SK-N-DZ (cell line): ENCODE measurements around the gene FGD6.
"Not testable (repeated sequence)": the region's sequence is repeated elsewhere in the genome, so short reads cannot be mapped to it uniquely, and the experiment has no call there.

Experiments used
- DNase-seq: peaks from one replicate; pipeline ENCODE4 v3.0.0-alpha.2; 2015; ENCODE audit warnings: low spot score

The FGD6 gene

GRCh38 chr12:95205685-95206084, 11.6 kb downstream of the FGD6 start:
- no peak for DNase-seq

DNA sequence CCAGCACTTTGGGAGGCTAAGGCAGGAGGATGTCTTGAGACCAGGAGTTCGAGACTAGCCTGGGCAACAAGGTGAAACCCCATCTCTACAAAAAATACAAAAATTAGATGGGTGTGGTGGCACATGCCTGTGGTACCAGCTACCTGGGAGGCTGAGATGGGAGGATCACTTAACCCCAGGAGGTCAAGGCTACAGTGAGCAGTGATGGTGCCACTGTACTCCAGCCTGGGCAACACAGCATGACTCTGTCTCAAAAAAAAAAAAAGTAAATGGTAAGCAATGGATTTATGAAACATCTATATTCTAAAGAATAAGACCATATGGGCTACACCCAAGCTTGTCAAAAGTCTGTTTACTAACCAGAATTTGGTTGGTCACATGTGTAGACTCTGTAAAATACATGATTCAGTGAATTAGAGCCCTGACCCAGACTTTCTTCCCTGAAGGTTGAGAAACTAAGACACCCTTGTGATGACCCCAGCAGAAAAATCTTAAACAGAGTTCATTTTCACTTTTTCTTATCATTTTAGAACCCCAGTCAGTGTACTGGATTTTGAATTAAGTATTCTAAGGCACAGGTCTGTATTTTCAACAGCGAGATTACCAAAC, 12.1 kb downstream of the FGD6 start:
- DNase-seq = no peak

DNA sequence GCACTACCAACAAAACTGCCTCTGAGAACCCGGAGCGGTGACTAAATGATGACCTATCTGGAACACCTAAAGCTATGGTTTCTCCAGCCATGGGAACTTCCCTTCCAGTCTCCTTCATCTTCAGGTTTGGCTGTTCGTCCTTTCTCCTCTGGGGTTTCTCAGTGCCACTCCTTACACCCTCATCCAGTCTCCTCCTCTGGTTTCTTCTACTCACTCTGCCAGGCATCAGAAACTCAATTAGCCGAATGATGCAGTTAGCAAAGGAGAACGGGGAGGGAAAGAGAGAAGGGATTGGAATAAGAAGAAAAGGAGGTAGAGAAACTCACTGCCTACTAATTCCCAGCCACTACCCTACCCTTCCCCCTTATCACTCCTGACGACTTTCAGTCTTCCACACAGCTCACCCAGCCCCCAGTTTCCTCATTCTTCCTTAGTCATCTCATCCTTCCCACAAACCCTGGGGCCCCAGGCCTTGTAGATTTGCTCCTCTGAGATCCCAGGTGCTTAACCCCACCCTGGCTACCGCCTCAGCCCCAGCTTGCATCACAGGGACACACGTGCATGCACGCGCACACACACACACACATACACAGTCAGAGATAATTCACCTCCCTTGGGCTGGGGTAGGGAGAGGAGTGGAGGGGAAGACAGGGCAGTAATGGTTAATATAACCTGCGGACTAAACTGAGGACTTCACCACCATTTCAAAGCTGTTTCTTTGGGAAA, 13.0 kb downstream of the FGD6 start:
- DNase-seq = peak; percentile 32

- DNase-seq = no peak
Measured at GRCh38 chr12:95203487-95204030, 13.7 kb downstream of the FGD6 start.

GRCh38 chr12:95202691-95203486, 14.4 kb downstream of the FGD6 start:
- no peak for DNase-seq

DNA sequence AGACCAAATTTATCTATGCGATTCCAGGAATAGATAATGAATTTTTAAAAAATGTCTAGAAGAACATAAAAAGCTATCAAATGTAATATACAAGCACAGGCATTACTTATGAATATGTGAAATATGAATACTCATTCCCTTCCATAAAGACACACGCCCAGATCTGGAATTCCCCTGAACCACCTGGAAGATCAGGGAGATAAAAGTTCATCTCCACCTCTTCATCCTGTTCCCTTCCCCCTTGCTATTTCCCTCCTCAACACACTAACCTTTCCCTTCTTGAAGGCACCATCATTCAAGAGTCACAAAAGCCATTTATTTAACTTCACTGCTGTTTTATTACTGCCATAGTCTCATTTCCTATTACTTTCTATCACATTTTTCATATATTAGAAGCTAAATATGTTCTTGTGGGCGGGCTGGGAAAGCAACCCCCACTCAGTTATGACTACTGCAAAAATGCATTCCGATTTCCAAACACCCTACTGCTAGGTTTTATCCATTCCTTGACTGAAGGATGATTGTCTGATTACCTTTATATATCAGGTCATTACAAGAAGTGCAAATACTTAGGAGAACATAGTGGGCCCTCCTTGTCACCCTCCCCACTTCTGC, 16.1 kb downstream of the FGD6 start:
- DNase-seq = no peak

DNA sequence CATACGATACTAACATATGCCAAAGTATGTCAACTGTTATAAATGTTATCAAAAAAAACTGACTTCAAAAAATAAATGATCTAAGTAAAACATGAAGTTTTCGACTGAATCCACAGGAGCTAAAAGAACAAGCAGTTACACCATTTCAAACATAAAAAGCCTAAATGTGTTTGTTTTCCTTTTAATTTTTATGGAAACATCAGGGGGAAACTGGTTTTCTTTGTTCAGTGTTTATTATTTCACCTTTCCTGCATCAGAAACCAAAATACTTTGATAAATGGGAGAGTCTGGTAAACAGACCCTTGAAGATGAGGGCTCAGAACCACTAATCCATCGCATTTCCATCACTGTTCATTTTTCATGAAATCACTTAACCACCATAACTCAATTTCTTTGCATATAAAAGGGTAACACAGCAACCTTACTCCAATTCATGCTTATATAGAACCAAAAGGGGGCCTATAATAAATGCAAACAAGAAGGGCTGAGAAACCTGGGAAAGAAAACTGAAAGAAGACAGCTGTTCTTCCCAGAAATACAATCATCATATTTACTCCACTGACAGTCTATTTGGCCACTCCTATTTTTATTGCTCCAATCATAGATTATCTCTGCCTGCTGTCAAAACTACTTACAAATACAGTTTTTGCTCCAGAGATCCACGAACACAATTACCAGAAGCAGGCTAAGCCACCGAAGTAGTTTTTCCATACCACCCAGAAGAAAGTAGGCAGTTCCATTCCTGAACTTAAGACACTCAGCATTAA, 17.0 kb downstream of the FGD6 start:
- peak; percentile 44 for DNase-seq

- no peak for DNase-seq
Measured at GRCh38 chr12:95198914-95199313, 18.4 kb downstream of the FGD6 start.

DNA sequence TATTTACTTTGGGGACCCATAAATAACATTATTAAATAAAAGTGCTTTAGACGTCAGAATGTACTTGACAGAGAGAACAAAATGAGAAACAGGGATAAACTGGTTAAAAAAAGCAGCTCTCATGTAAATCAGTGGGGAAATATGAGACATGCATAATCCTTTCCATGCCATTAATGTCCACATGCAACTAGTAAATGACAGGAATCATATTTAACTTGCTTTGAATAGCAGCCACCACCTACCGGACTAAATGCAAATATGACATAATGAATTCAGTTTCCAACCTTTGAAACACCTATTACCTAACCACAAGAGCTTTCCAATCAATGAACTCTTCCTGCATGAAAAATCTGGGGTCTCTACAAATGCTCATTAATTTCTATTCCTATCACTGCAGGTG, 19.6 kb downstream of the FGD6 start:
- no peak for DNase-seq

GRCh38 chr12:95196875-95197569, 20.2 kb downstream of the FGD6 start:
- DNase-seq = not testable (repeated sequence)

DNA sequence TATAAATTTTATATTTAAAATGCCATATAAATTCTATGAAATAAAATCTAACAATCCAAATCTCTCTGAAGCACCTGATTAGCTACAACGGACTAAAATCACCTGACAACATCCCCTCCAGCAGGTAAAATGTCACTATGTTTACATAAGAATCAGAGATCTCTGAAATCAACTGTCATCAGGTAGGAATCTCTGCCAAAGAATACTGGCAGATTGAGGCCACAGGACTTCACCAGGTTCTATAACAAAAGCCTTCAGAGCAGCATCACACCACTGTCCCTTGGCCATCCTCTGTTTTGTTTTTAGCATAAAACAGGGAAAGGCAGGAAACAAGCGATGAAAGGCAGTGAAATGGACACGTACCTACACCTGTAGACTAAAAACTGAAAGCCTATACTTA, 22.1 kb downstream of the FGD6 start:
- DNase-seq = no peak

DNA sequence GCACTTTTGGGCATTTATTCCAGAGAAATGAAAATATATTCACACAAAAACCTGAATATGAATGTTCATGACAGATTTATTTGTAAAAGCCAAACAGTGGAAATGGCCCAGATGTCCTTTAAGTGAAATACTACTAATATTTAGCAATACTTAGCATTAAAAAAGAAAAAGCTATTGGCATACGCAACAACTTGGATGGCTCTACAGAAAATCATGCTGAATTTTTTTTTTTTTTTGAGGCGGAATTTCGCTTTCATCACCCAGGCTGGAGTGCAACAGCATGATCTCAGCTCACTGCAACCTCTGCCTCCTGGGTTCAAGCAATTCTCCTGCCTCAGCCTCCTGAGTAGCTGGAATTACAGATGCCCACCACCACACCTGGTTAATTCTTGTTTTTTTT, 24.1 kb downstream of the FGD6 start:
- DNase-seq = no peak

DNA sequence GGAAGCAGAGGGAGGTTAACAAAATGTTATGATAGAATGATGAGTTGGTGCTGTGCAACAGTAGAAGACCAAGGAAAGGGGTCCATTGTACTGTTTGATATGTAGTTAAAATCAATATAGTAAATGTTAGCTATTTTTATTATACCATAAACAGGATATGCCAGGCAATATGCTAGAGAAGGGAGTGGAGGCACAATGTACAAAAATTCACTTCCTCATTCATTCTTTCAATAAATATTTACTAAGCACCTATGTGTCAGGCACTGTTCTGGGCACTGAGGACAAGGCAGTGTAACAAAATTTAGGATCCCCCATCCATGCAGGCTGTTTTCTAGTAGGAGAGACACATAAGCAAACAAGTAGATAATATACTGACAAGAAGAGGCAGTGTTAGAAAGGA, 25.0 kb downstream of the FGD6 start:
- no peak for DNase-seq

- peak; percentile 25 for DNase-seq
Measured at GRCh38 chr12:95191060-95191696, 26.1 kb downstream of the FGD6 start.

- DNase-seq = no peak
Measured at GRCh38 chr12:95187865-95188415, 29.3 kb downstream of the FGD6 start.

DNA sequence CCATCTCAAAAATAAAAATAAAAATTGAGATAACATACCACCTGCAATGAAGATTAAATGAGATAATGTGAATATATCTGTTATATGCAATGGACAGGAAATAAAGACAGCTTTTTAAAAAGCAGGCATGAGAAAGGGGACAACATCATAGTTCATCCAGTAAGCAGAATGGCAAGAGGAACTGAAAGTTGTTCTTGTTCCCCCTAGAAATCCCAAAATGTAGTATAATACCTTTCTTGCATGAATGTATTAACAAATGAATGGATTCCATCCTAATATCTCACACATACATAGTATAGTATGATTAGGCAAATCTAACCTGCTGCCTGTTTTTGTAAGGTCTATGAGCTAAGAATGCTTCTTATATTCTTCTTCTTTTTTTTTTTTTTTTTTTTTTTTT, 31.4 kb downstream of the FGD6 start:
- DNase-seq = no peak

DNA sequence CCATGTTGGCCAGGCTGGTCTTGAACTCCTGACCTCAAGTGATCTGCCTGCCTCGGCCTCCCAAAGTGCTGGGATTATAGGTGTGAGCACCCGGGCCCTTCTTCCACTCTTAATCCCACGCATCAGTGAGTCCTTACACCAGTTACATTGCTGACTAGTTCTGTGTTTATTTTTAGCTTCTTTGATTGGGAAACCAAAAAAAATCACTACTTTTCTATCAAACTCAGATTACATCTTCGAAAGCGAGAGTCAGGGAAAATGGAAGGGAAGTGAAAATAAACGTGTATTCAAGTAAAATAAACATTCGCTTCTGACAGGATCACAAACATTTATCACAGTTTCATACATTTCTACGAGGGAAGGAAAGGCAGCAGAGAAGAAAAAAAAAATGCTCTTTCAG, 32.2 kb downstream of the FGD6 start:
- no peak for DNase-seq

DNA sequence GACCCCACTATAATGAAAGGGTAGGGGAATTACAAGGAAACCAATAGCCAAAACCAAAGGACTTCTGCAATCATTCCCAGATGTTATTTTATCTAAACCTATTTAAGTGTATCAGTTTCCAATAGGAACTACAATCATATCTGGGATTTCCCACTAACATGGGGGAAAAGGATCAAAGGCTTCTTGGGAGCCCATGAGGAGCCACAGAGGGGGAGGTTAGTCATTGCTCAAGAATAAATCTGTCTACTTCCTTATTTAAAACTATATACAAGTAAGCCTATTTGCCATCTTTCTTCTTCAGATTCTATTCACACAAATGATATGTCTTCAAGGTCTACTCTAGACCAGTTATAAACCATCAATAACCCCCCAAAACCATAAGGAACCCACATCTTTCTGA, 33.1 kb downstream of the FGD6 start:
- DNase-seq = no peak

DNA sequence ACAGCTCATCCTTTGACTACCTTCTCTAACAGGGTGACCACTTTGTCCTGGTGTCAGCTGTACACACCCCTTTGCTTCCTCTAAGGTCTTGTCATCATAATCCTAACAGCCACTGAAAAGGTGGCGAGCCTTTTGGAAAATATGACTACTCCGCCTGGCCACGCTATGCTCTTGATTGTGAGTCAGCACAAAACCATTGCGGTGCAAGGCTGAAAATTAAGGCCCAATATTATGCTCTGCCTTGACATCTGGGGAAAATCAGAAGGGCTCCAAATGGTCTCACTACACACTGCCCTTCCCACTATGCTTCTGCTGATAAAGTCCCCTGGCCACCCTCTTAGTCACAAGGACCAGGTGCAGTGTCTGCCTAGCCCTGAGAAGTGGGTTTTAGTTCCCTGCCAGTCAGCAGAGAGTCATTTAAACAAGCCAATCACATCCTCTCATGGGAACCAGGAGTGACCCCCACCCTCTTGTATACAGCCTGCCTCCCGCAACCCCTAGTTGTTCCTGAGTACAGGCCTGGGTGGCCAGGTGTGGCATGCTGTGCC, 34.3 kb downstream of the FGD6 start:
- no peak for DNase-seq

- DNase-seq = no peak
Measured at GRCh38 chr12:95181103-95181502, 36.2 kb downstream of the FGD6 start.
